CD14-positive monocyte (primary cell): Measurements from ENCODE around the gene MYOCD. TPM values are rescaled to one million over a fixed set of nuclear protein-coding genes. Genes with fewer than 3 reads are reported as not detected.

Source experiments
- DNase-seq, 3 donors: peaks; one replicate each; pipeline ENCODE4 v3.0.0-alpha.2; 2011 to 2022
- H2AFZ ChIP-seq: 2 replicates; pipeline ENCODE4 v1.6.0; 2012; ENCODE audit warnings: mild to moderate bottlenecking, low read depth, low read length, inconsistent platforms; ENCODE audit not compliant: insufficient read depth, poor library complexity, severe bottlenecking
- H3K27ac ChIP-seq, 2 donors: 1 replicate in 1 of 2; 2 replicates in 1 of 2; pipeline ENCODE4 v1.5.1; 2012 to 2013; ENCODE audit warnings: low read length in 2 of 2, control low read depth in 1 of 2, inconsistent platforms in 1 of 2, low read depth in 1 of 2, mild to moderate bottlenecking in 1 of 2
- H3K27me3 ChIP-seq, 2 donors: one replicate each; pipeline versions ENCODE4 v1.6.0 to v1.6.1; 2011 to 2013; ENCODE audit warnings: low read length in 2 of 2; ENCODE audit not compliant: control insufficient read depth in 2 of 2, insufficient read depth in 2 of 2
- H3K36me3 ChIP-seq, 2 donors: replicated peaks in 1 of 2; 1 replicate in 1 of 2; 2 replicates in 1 of 2; pipeline versions ENCODE4 v1.5.1 to v1.6.1; 2012 to 2013; ENCODE audit warnings: low read length in 2 of 2, control low read depth in 1 of 2, inconsistent platforms in 1 of 2, mild to moderate bottlenecking in 1 of 2; ENCODE audit not compliant: insufficient read depth in 2 of 2, control insufficient read depth in 1 of 2
- H3K4me1 ChIP-seq, 2 donors: 1 replicate in 1 of 2; 2 replicates in 1 of 2; pipeline versions ENCODE4 v1.5.1 to v1.6.1; 2012 to 2013; ENCODE audit warnings: low read length in 2 of 2, control low read depth in 1 of 2, inconsistent platforms in 1 of 2, mild to moderate bottlenecking in 1 of 2, moderate library complexity in 1 of 2; ENCODE audit not compliant: insufficient read depth in 2 of 2, control insufficient read depth in 1 of 2
- H3K4me2 ChIP-seq: replicated peaks from 2 replicates; pipeline ENCODE3; 2012; ENCODE audit warnings: low read length, moderate library complexity, mild to moderate bottlenecking; ENCODE audit not compliant: poor library complexity, severe bottlenecking; ENCODE audit errors: extremely low read depth
- H3K4me3 ChIP-seq, 3 experiments: fragments of 200-600 bp in 1 of 3; sonication (generic) in 1 of 3; replicated peaks in 1 of 3; 1 replicate in 2 of 3; 2 replicates in 1 of 3; pipeline ENCODE4 v1.5.1; 2011 to 2013; ENCODE audit warnings: low read length in 3 of 3, mild to moderate bottlenecking in 3 of 3, control low read depth in 2 of 3, low read depth in 2 of 3, inconsistent platforms in 1 of 3, moderate library complexity in 1 of 3
- H3K79me2 ChIP-seq: 2 replicates; pipeline ENCODE4 v1.6.0; 2012; ENCODE audit warnings: mild to moderate bottlenecking, control low read depth, inconsistent platforms, low read length, moderate library complexity; ENCODE audit not compliant: insufficient read depth
- H3K9ac ChIP-seq: 2 replicates; pipeline ENCODE4 v1.6.0; 2017; ENCODE audit warnings: low read length, mild to moderate bottlenecking; ENCODE audit not compliant: insufficient read depth, poor library complexity, severe bottlenecking
- H3K9me3 ChIP-seq, 2 donors: replicated peaks in 1 of 2; 1 replicate in 1 of 2; 2 replicates in 1 of 2; pipeline versions ENCODE4 v1.5.1 to v1.6.1; 2012 to 2013; ENCODE audit warnings: low read length in 2 of 2, control low read depth in 1 of 2; ENCODE audit not compliant: control insufficient read depth in 1 of 2, insufficient read depth in 1 of 2
- H4K20me1 ChIP-seq: 2 replicates; pipeline ENCODE4 v1.6.0; 2012; ENCODE audit warnings: mild to moderate bottlenecking, low read length, control low read depth, moderate library complexity; ENCODE audit not compliant: insufficient read depth
- H3K27ac Mint-ChIP-seq, 7 donors: one replicate each; pipeline ENCODE4 v1.8.0; 2020; ENCODE audit warnings: mild to moderate bottlenecking in 7 of 7, mixed read lengths in 7 of 7, moderate library complexity in 6 of 7, inconsistent platforms in 2 of 7
- H3K27me3 Mint-ChIP-seq, 3 donors: one replicate each; pipeline ENCODE4 v1.8.0; 2021 to 2022; ENCODE audit warnings: low read depth in 3 of 3, mild to moderate bottlenecking in 3 of 3, mixed read lengths in 3 of 3, moderate library complexity in 3 of 3, inconsistent platforms in 1 of 3
- H3K36me3 Mint-ChIP-seq, 2 donors: one replicate each; pipeline ENCODE4 v1.8.0; 2020; ENCODE audit warnings: mixed read lengths in 2 of 2, inconsistent platforms in 1 of 2, mild to moderate bottlenecking in 1 of 2
- H3K4me1 Mint-ChIP-seq: one replicate; pipeline ENCODE4 v1.8.0; 2020; ENCODE audit warnings: mild to moderate bottlenecking, mixed read lengths
- H3K4me3 Mint-ChIP-seq, 2 donors: one replicate each; pipeline ENCODE4 v1.8.0; 2020; ENCODE audit warnings: mild to moderate bottlenecking in 2 of 2, mixed read lengths in 2 of 2, moderate library complexity in 1 of 2
- H3K9me3 Mint-ChIP-seq, 7 donors: one replicate each; pipeline ENCODE4 v1.8.0; 2020 to 2022; ENCODE audit warnings: mixed read lengths in 7 of 7, mild to moderate bottlenecking in 6 of 7, moderate library complexity in 6 of 7, inconsistent platforms in 2 of 7
- WGBS: methylation state at CpG from one replicate; pipeline ENCODE4 v1.1.5; 2013; ENCODE audit warnings: missing lambda C conversion rate; ENCODE audit not compliant: insufficient coverage; 5-methylcytosine and 5-hydroxymethylcytosine counted together
- intact Hi-C, 2 donors: fragments of 100-400 bp; cut with micrococcal nuclease; formaldehyde crosslinking; loops; one replicate each; pipeline versions ENCODE4 v1.15.0 to v1.15.1; 2023
- polyA plus RNA-seq, 3 donors: library from polyadenylated mRNA; depleted of rRNA in 1 of 3; unstranded in 2 of 3; stranded (reverse) in 1 of 3; fragments of 300-500 nt in 2 of 3; fragments of >200 nt in 1 of 3; fragmentation: Illumina TruSeq in 2 of 3; gene quantifications; 1 replicate in 2 of 3; 2 replicates in 1 of 3; pipeline ENCODE4 v1.2.3, GENCODE V29; 2012 to 2021
- TF ChIP-seq, protein P1 (sequence below): fragments of 200-600 bp; IDR thresholded peaks from one replicate; pipeline ENCODE4 v1.8.0; 2022; ENCODE audit warnings: antibody characterized with exemption, mild to moderate bottlenecking

Gene MYOCD
- polyA plus RNA-seq, 3 donors = not detected

DNA sequence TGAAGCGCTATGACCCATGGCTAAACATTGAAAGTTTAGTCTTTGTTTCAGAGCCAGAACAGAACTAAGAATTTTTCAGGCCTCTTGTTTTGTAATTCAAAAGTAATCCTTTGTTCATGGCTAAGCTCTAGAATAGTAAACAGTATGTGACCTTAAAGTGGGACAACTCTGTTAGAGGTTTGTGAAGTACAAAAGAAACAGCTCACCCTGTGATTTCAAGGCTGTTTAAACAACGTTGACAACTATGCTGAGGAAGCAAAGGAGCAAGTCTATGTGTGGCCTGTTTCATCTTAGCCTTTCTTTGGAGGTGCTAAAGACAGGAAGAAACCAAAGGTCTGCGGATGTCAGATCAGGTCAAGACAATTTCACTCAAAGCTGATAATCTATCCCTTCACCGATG, 40.4 kb downstream of the MYOCD start:
- no peaks in the 10 kb centered on the region for H4K20me1 ChIP-seq
- Mint-ChIP-seq H3K9me3 (peaks cover 0 to 7% (median 2%) of the 10 kb centered on the region in 7 donors), H3K27ac (no peak overlapping the region), H3K36me3 (no peaks in the 10 kb centered on the region), H3K4me3 (no peak overlapping the region), H3K27me3 (peaks cover 0 to 1% (median 0%) of the 10 kb centered on the region in 3 donors), H3K4me1 (no peaks in the 10 kb centered on the region)
- WGBS = 68% methylated on average over 4 of the region's 4 CpGs
- TF ChIP-seq, protein P1, sequence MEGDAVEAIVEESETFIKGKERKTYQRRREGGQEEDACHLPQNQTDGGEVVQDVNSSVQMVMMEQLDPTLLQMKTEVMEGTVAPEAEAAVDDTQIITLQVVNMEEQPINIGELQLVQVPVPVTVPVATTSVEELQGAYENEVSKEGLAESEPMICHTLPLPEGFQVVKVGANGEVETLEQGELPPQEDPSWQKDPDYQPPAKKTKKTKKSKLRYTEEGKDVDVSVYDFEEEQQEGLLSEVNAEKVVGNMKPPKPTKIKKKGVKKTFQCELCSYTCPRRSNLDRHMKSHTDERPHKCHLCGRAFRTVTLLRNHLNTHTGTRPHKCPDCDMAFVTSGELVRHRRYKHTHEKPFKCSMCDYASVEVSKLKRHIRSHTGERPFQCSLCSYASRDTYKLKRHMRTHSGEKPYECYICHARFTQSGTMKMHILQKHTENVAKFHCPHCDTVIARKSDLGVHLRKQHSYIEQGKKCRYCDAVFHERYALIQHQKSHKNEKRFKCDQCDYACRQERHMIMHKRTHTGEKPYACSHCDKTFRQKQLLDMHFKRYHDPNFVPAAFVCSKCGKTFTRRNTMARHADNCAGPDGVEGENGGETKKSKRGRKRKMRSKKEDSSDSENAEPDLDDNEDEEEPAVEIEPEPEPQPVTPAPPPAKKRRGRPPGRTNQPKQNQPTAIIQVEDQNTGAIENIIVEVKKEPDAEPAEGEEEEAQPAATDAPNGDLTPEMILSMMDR = no peak
- H3K4me1 ChIP-seq = no peaks in the 10 kb centered on the region
- H2AFZ ChIP-seq = no peak overlapping the region
- no peaks in the 10 kb centered on the region for H3K27me3 ChIP-seq
- intact Hi-C loops = no loop called here
- no peak overlapping the region for H3K9ac ChIP-seq
- H3K27ac ChIP-seq = no peak overlapping the region
- no peak overlapping the region for H3K4me2 ChIP-seq
- no peaks in the 10 kb centered on the region for H3K79me2 ChIP-seq
- H3K9me3 ChIP-seq = no peaks in the 10 kb centered on the region
- no peaks in the 10 kb centered on the region for H3K36me3 ChIP-seq
- DNase-seq = no peak
- H3K4me3 ChIP-seq = no peak overlapping the region

DNA sequence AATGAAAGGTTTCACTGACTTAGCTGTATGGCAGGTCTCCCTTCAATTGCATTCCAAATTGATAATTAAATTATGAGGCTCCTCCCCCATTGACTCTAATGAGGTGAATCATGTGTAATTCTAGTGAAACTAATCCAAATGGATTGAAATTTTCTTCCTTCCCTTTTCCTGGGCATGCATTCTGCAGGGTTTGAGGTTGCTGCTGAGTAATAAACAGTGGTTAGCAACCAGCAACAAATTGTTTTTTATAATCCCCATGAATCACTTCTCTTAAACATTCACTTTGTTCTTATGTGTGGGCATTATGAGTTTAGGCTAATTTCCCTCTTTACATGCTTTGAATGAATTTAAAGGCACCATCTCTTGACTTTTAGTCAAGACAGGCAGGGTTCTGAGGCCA, 43.4 kb downstream of the MYOCD start:
- Mint-ChIP-seq H3K9me3 (peaks cover 0 to 15% (median 3%) of the 10 kb centered on the region in 7 donors), H3K36me3 (no peaks in the 10 kb centered on the region), H3K4me3 (no peak overlapping the region), H3K4me1 (no peaks in the 10 kb centered on the region), H3K27ac (no peak overlapping the region), H3K27me3 (peaks cover 0 to 1% (median 0%) of the 10 kb centered on the region in 3 donors)
- H3K79me2 ChIP-seq = no peaks in the 10 kb centered on the region
- TF ChIP-seq, protein P1 = no peak
- no peaks in the 10 kb centered on the region for H4K20me1 ChIP-seq
- no peak overlapping the region for H3K4me3 ChIP-seq
- intact Hi-C loops = no loop called here
- no peak overlapping the region for H3K9ac ChIP-seq
- no peak for DNase-seq
- no peaks in the 10 kb centered on the region for H3K27me3 ChIP-seq
- no peaks in the 10 kb centered on the region for H3K4me1 ChIP-seq
- no peaks in the 10 kb centered on the region for H3K36me3 ChIP-seq
- no peak overlapping the region for H2AFZ ChIP-seq
- no peak overlapping the region for H3K27ac ChIP-seq
- H3K4me2 ChIP-seq = no peak overlapping the region
- H3K9me3 ChIP-seq = peaks cover 0 to 8% of the 10 kb centered on the region in 2 donors
